NOMO-1 (cell line): Measurements from ENCODE around the gene VWF.

ENCODE experiments used
- DNase-seq, 2 experiments: peaks; one replicate each; lab custom pipeline; 2025; ENCODE audit not compliant: unreplicated experiment in 2 of 2; lab: John Stamatoyannopoulos, UW

The VWF gene

GRCh38 chr12:6062757-6063735 is 61.4 kb downstream of the VWF start:
- peak; percentile 26 to 41 for DNase-seq

- no peak for DNase-seq
These were observed 62.1 kb downstream of the VWF start for GRCh38 chr12:6062395-6062756.

GRCh38 chr12:6061660-6062059 is 62.8 kb downstream of the VWF start:
- no peak for DNase-seq

- DNase-seq, result no peak
These were observed 64.5 kb downstream of the VWF start for GRCh38 chr12:6059860-6060565.

- no peak for DNase-seq
These were observed 65.2 kb downstream of the VWF start for GRCh38 chr12:6059221-6059620.

- DNase-seq, result no peak
These were observed 65.8 kb downstream of the VWF start for GRCh38 chr12:6058481-6059161.

- DNase-seq, result no peak
These were observed 66.8 kb downstream of the VWF start for GRCh38 chr12:6057700-6058099.

GRCh38 chr12:6056406-6057240 is 67.8 kb downstream of the VWF start:
- DNase-seq, result no peak

- DNase-seq, result no peak
These were observed 70.9 kb downstream of the VWF start for GRCh38 chr12:6053541-6053940.

GRCh38 chr12:6052940-6053329 is 71.5 kb downstream of the VWF start:
- no peak for DNase-seq

- no peak for DNase-seq
These were observed 72.1 kb downstream of the VWF start for GRCh38 chr12:6052206-6052939.

GRCh38 chr12:6049992-6050391 is 74.5 kb downstream of the VWF start:
- no peak for DNase-seq

- no peak for DNase-seq
These were observed 74.9 kb downstream of the VWF start for GRCh38 chr12:6049587-6049986.

GRCh38 chr12:6047249-6048237 is 76.9 kb downstream of the VWF start:
- DNase-seq, result no peak

- DNase-seq, result no peak
These were observed 77.8 kb downstream of the VWF start for GRCh38 chr12:6046511-6047180.

- no peak for DNase-seq
These were observed 79.0 kb downstream of the VWF start for GRCh38 chr12:6045438-6045837.

GRCh38 chr12:6044082-6044481 is 80.4 kb downstream of the VWF start:
- DNase-seq, result no peak

- DNase-seq, result no peak
These were observed 82.0 kb downstream of the VWF start for GRCh38 chr12:6042446-6042845.
